ENCODE measurements around the gene ZNF235.
"Not testable (repeated sequence)": the region's sequence is repeated elsewhere in the genome, so short reads cannot be mapped to it uniquely, and the experiment has no call there.

ZNF235 gene

DNA sequence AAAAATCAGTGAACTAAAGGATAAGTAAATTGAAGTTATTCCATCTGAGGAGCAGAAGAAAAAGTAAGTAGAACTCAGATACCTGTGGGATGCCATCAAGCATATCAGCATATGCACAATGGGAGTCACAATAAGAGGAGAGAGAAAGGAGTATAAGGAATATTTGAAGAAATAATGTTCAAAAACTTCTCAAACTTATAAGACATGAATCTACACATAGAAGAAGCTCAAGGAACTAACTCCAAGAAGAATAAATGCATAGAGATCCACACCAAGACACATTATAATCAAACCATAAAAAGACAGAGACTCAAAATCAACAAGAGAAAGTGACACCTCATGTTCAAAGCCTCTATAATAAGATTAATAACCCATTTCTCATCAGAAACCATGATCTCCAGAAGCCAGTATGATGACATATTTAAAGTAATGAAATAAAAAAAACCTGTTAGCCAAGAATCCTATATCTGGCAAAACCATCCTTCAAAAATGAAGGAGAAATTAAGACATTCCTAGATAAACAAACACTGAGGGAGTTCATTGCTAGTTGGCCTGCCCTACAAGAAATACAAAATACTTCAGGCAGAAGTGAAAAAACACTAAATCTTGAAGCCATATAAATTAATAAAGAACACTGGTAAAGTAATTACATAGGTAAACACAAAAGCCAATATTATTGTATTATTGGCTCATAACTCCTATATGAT is 49.0 kb downstream of the ZNF235 start:
- DNase-seq (ENCODE audit: low read depth) = no peak

DNA sequence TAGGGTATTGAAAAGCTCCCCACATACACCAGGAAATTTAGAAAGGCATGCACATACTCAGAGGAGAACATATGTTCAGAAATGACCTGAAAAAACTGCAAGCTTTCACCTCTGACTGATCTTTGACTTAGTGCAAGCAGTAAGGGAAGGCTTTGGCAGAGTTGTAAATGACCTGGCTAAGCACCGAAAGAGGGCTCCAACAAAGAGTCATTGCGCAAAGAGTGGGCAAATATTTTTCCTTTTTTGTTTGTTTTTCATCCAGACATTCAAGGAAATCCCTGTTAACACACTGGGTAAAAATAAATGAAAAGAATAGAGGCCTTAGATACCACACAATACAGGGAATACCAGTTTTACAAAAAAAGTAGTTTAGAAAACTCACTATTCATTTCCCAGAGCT is 50.3 kb downstream of the ZNF235 start:
- DNase-seq (ENCODE audit: low read depth) = no peak

DNA sequence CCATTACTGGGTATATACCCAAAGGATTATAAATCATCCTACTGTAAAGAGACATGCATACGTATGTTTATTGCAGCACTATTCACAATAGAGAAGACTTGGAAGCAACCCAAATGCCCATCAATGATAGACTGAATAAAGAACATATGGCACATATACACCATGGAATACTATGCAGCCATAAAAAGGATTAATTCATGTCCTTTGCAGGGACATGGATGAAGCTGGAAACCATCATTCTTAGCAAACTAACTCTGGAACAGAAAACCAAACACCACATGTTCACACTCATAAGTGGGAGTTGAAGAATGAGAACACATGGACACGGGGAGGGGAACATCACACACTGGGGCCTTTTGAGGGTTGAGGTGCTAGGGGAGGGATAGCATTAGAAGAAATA is 51.4 kb downstream of the ZNF235 start:
- not testable (repeated sequence) for DNase-seq (ENCODE audit: low read depth)

DNA sequence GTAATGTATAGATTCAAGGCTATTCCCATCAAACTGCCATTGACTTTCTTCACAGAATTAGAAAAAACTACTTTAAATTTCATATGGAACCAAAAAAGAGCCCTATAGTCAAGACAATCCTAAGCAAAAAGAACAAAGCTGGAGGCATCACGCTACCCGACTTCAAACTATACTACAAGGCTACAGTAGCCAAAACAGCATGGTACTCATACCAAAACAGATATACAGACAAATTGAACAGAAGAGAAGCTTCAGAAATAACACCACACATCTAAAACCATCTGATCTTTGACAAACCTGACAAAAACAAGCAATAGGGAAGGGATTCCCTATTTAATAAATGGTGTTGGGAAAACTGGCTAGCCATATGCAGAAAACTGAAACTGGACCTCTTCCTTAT is 52.5 kb downstream of the ZNF235 start:
- not testable (repeated sequence) for DNase-seq (ENCODE audit: low read depth)

DNA sequence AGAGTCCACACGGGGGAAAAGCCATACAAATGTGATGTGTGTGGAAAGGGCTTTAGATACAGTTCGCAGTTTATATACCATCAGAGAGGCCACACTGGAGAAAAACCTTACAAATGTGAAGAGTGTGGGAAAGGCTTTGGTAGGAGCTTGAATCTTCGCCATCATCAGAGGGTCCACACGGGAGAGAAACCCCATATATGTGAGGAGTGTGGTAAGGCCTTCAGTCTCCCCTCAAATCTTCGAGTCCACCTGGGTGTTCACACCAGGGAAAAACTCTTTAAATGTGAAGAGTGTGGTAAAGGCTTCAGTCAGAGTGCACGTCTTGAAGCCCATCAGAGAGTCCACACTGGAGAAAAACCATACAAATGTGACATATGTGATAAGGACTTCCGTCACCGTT is 68.4 kb downstream of the ZNF235 start:
- no peak for DNase-seq (ENCODE audit: low read depth)
